HEK293 (cell line): ENCODE results near the gene SHANK2.

Experiments used
- GLI2 ChIP-seq: fragments of 450-650 bp; formaldehyde crosslinking; IDR thresholded peaks from 2 replicates; pipeline ENCODE4; 2017; ENCODE audit warnings: missing biosample characterization, missing genetic modification characterization, low read depth, borderline replicate concordance
- GLIS1 ChIP-seq: fragments of 450-650 bp; formaldehyde crosslinking; IDR thresholded peaks from 2 replicates; pipeline ENCODE4 v1.5.1; 2016; ENCODE audit warnings: missing biosample characterization, missing genetic modification characterization
- HOXD13 ChIP-seq: sonication (generic); formaldehyde crosslinking; IDR thresholded peaks from 2 replicates; pipeline ENCODE4 v1.8.0; 2022; ENCODE audit warnings: missing genetic modification reagents, borderline replicate concordance
- MZF1 ChIP-seq: fragments of 450-650 bp; formaldehyde crosslinking; IDR thresholded peaks from 2 replicates; pipeline ENCODE4 v1.5.1; 2017; ENCODE audit warnings: missing biosample characterization, missing genetic modification characterization, borderline replicate concordance
- PRDM1 ChIP-seq: fragments of 450-650 bp; formaldehyde crosslinking; IDR thresholded peaks from 2 replicates; pipeline ENCODE4; 2016; ENCODE audit warnings: missing biosample characterization, missing genetic modification characterization
- SP2 ChIP-seq: fragments of 450-650 bp; formaldehyde crosslinking; IDR thresholded peaks from 2 replicates; pipeline ENCODE4 v1.5.1; 2016; ENCODE audit warnings: missing biosample characterization, missing genetic modification characterization
- TRIM28 ChIP-seq: IDR thresholded peaks from 2 replicates; pipeline ENCODE4 v1.6.1; 2011; ENCODE audit warnings: low read length, control low read depth, borderline replicate concordance
- ZBTB17 ChIP-seq: fragments of 450-650 bp; formaldehyde crosslinking; IDR thresholded peaks from 2 replicates; pipeline ENCODE4 v1.5.1; 2016; ENCODE audit warnings: missing biosample characterization, missing genetic modification characterization
- ZBTB20 ChIP-seq: fragments of 450-650 bp; formaldehyde crosslinking; IDR thresholded peaks from 2 replicates; pipeline ENCODE4 v1.5.1; 2016; ENCODE audit warnings: missing biosample characterization, missing genetic modification characterization
- ZFHX2 ChIP-seq: fragments of 450-650 bp; formaldehyde crosslinking; conservative IDR thresholded peaks from 2 replicates; pipeline ENCODE4 v1.5.1; 2016; ENCODE audit warnings: missing biosample characterization, missing genetic modification characterization
- ZFP69B ChIP-seq: fragments of 450-650 bp; formaldehyde crosslinking; IDR thresholded peaks from 2 replicates; pipeline ENCODE4 v1.5.1; 2016; ENCODE audit warnings: missing biosample characterization, missing genetic modification characterization
- ZNF121 ChIP-seq: fragments of 450-650 bp; formaldehyde crosslinking; IDR thresholded peaks from 2 replicates; pipeline ENCODE4 v1.5.1; 2016; ENCODE audit warnings: missing biosample characterization, missing genetic modification characterization
- ZNF133 ChIP-seq: fragments of 450-650 bp; formaldehyde crosslinking; IDR thresholded peaks from 2 replicates; pipeline ENCODE4 v1.5.1; 2016; ENCODE audit warnings: missing biosample characterization, missing genetic modification characterization
- ZNF239 ChIP-seq: fragments of 450-650 bp; formaldehyde crosslinking; IDR thresholded peaks from 2 replicates; pipeline ENCODE4 v1.5.1; 2016; ENCODE audit warnings: missing biosample characterization, missing genetic modification characterization
- ZNF311 ChIP-seq: fragments of 450-650 bp; formaldehyde crosslinking; IDR thresholded peaks from 2 replicates; pipeline ENCODE4 v1.5.1; 2017; ENCODE audit warnings: missing biosample characterization, missing genetic modification characterization, borderline replicate concordance
- ZNF324 ChIP-seq: fragments of 450-650 bp; formaldehyde crosslinking; IDR thresholded peaks from 2 replicates; pipeline ENCODE4 v1.5.1; 2016; ENCODE audit warnings: missing biosample characterization, missing genetic modification characterization
- ZNF341 ChIP-seq: fragments of 450-650 bp; formaldehyde crosslinking; IDR thresholded peaks from 2 replicates; pipeline ENCODE4; 2016; ENCODE audit warnings: low read depth, missing biosample characterization, missing genetic modification characterization
- ZNF394 ChIP-seq: fragments of 450-650 bp; formaldehyde crosslinking; IDR thresholded peaks from 2 replicates; pipeline ENCODE4 v1.5.1; 2016; ENCODE audit warnings: missing biosample characterization, missing genetic modification characterization, mild to moderate bottlenecking, moderate library complexity, borderline replicate concordance
- ZNF423 ChIP-seq: fragments of 450-650 bp; formaldehyde crosslinking; IDR thresholded peaks from 2 replicates; pipeline ENCODE4 v1.5.1; 2016; ENCODE audit warnings: missing biosample characterization, missing genetic modification characterization
- ZNF433 ChIP-seq: fragments of 450-650 bp; formaldehyde crosslinking; IDR thresholded peaks from 2 replicates; pipeline ENCODE4 v1.5.1; 2016; ENCODE audit warnings: missing biosample characterization, missing genetic modification characterization, low read depth
- ZNF521 ChIP-seq: fragments of 450-650 bp; formaldehyde crosslinking; IDR thresholded peaks from 2 replicates; pipeline ENCODE4 v1.5.1; 2017; ENCODE audit warnings: missing biosample characterization, mild to moderate bottlenecking, missing genetic modification characterization
- ZNF558 ChIP-seq: fragments of 450-650 bp; formaldehyde crosslinking; IDR thresholded peaks from 2 replicates; pipeline ENCODE4 v1.5.1; 2016; ENCODE audit warnings: missing biosample characterization, missing genetic modification characterization
- ZNF600 ChIP-seq: fragments of 450-650 bp; formaldehyde crosslinking; IDR thresholded peaks from 2 replicates; pipeline ENCODE4 v1.5.1; 2016; ENCODE audit warnings: missing biosample characterization, missing genetic modification characterization
- ZNF623 ChIP-seq: fragments of 450-650 bp; formaldehyde crosslinking; IDR thresholded peaks from 2 replicates; pipeline ENCODE4 v1.5.1; 2016; ENCODE audit warnings: missing biosample characterization, missing genetic modification characterization
- ZNF660 ChIP-seq: fragments of 450-650 bp; IDR thresholded peaks from 2 replicates; pipeline ENCODE4 v1.5.1; 2018; ENCODE audit warnings: missing biosample characterization, mild to moderate bottlenecking, missing genetic modification characterization
- ZNF701 ChIP-seq: fragments of 450-650 bp; formaldehyde crosslinking; IDR thresholded peaks from 2 replicates; pipeline ENCODE4 v1.5.1; 2016; ENCODE audit warnings: missing biosample characterization, missing genetic modification characterization
- ZSCAN30 ChIP-seq: fragments of 450-650 bp; IDR thresholded peaks from 2 replicates; pipeline ENCODE4 v1.5.1; 2018; ENCODE audit warnings: missing biosample characterization, mild to moderate bottlenecking, missing genetic modification characterization, moderate library complexity
- TF ChIP-seq, protein P1 (sequence below): fragments of 450-650 bp; formaldehyde crosslinking; IDR thresholded peaks from 2 replicates; pipeline ENCODE4 v1.5.1; 2016; ENCODE audit warnings: missing biosample characterization, missing genetic modification characterization
- TF ChIP-seq, protein P2 (sequence below): fragments of 450-650 bp; formaldehyde crosslinking; IDR thresholded peaks from 2 replicates; pipeline ENCODE4 v1.5.1; 2016; ENCODE audit warnings: missing biosample characterization, missing genetic modification characterization
- TF ChIP-seq, protein P3 (sequence below): fragments of 450-650 bp; formaldehyde crosslinking; IDR thresholded peaks from 2 replicates; pipeline ENCODE4 v1.5.1; 2017; ENCODE audit warnings: missing biosample characterization, missing genetic modification characterization
- TF ChIP-seq, protein P4 (sequence below): fragments of 450-650 bp; formaldehyde crosslinking; IDR thresholded peaks from 2 replicates; pipeline ENCODE4 v1.5.1; 2016; ENCODE audit warnings: missing biosample characterization, missing genetic modification characterization

Gene SHANK2

DNA sequence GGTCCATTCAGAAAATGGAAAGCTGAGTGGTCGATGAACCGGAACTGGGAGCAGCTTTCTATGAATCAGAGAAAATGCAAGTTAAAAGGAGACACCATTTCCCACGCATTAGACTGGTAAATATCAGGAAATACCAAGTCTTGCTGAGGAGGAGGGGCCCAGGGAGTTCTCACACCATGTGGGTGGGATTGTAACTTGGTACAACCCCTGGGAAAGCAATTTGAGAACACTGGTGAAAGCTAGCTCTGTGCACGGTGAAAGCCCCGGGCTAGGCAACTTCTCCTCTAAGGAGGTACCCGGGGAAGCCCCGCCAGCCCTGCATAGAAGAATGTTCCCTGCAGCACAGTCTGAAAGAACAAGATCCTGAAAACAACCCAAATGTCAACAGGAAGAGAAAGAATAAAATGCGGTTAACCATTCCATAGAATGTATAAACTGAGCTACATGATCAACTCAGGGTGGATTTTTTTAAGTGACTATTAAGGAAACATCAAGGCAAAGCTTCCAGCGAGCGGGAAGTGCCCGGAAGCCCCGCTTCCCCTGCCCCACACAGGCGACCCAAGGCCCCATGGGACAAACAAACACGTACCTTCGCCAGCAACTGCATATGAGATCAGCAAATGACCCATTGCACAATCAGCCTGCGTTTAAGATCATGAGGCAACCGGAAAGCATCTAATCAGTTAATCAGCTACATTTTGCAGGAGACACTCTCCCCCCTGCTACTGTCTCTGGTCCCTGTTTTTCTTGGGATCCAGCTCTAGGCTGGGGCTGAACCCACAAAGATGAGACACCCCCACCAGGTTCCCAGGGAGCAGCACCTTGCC is 11.3 kb downstream of the SHANK2 start (continued):
- TF ChIP-seq, protein P1, sequence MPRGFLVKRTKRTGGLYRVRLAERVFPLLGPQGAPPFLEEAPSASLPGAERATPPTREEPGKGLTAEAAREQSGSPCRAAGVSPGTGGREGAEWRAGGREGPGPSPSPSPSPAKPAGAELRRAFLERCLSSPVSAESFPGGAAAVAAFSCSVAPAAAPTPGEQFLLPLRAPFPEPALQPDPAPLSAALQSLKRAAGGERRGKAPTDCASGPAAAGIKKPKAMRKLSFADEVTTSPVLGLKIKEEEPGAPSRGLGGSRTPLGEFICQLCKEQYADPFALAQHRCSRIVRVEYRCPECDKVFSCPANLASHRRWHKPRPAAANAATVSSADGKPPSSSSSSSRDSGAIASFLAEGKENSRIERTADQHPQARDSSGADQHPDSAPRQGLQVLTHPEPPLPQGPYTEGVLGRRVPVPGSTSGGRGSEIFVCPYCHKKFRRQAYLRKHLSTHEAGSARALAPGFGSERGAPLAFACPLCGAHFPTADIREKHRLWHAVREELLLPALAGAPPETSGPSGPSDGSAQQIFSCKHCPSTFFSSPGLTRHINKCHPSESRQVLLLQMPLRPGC (tag by site-specific recombination), result peak; percentile 61; the same call in 1 of the 2 replicates
- TF ChIP-seq ZNF558 (tag by site-specific recombination), result 0 out of 2 replicates have a peak, but pooled peaks have one; percentile 22
- TF ChIP-seq ZSCAN30 (tag by site-specific recombination), result no peak
- no peak for TF ChIP-seq ZNF623 (tag by site-specific recombination)
- no peak for TF ChIP-seq ZNF423 (tag by site-specific recombination)
- peak; percentile 88 for TF ChIP-seq ZBTB20 (tag by site-specific recombination)
- peak; percentile 43; the same call in 1 of the 2 replicates for TF ChIP-seq ZNF394
- TF ChIP-seq GLIS1 (tag by site-specific recombination), result peak; percentile 74
- no peak for TF ChIP-seq ZNF341 (tag by site-specific recombination)
- TF ChIP-seq ZNF121 (tag by site-specific recombination), result no peak
- TF ChIP-seq ZNF600 (tag by site-specific recombination), result peak; percentile 46; the same call in 1 of the 2 replicates
- TF ChIP-seq ZNF433 (tag by site-specific recombination), result no peak
- TF ChIP-seq ZNF521 (tag by site-specific recombination), result no peak
- no peak for TF ChIP-seq ZNF701 (tag by site-specific recombination)
- peak; percentile 68 for TF ChIP-seq PRDM1
- no peak for TF ChIP-seq ZNF311 (tag by site-specific recombination)
- TF ChIP-seq SP2 (tag by site-specific recombination), result peak; percentile 41; the same call in 1 of the 2 replicates
- no peak for TF ChIP-seq HOXD13 (CRISPR knock-in tag)
- peak; percentile 9; the same call in 1 of the 2 replicates for TF ChIP-seq ZFP69B (tag by site-specific recombination)
- TF ChIP-seq ZNF324 (tag by site-specific recombination), result peak; percentile 39; the same call in 1 of the 2 replicates
- no peak for TF ChIP-seq MZF1 (tag by site-specific recombination)
- TF ChIP-seq, protein P2, sequence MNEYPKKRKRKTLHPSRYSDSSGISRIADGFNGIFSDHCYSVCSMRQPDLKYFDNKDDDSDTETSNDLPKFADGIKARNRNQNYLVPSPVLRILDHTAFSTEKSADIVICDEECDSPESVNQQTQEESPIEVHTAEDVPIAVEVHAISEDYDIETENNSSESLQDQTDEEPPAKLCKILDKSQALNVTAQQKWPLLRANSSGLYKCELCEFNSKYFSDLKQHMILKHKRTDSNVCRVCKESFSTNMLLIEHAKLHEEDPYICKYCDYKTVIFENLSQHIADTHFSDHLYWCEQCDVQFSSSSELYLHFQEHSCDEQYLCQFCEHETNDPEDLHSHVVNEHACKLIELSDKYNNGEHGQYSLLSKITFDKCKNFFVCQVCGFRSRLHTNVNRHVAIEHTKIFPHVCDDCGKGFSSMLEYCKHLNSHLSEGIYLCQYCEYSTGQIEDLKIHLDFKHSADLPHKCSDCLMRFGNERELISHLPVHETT (tag by site-specific recombination), result peak; percentile 63
- no peak for TF ChIP-seq ZNF660 (tag by site-specific recombination)
- TF ChIP-seq ZNF133 (tag by site-specific recombination), result no peak
- TF ChIP-seq ZFHX2 (tag by site-specific recombination), result peak; percentile 69
- TF ChIP-seq, protein P3, sequence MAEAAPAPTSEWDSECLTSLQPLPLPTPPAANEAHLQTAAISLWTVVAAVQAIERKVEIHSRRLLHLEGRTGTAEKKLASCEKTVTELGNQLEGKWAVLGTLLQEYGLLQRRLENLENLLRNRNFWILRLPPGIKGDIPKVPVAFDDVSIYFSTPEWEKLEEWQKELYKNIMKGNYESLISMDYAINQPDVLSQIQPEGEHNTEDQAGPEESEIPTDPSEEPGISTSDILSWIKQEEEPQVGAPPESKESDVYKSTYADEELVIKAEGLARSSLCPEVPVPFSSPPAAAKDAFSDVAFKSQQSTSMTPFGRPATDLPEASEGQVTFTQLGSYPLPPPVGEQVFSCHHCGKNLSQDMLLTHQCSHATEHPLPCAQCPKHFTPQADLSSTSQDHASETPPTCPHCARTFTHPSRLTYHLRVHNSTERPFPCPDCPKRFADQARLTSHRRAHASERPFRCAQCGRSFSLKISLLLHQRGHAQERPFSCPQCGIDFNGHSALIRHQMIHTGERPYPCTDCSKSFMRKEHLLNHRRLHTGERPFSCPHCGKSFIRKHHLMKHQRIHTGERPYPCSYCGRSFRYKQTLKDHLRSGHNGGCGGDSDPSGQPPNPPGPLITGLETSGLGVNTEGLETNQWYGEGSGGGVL (tag by site-specific recombination), result no peak
- TF ChIP-seq ZNF239 (tag by site-specific recombination), result no peak
- TF ChIP-seq TRIM28, result peak; percentile 70; the same call in 1 of the 2 replicates
- TF ChIP-seq GLI2 (tag by site-specific recombination), result no peak
- TF ChIP-seq, protein P4, sequence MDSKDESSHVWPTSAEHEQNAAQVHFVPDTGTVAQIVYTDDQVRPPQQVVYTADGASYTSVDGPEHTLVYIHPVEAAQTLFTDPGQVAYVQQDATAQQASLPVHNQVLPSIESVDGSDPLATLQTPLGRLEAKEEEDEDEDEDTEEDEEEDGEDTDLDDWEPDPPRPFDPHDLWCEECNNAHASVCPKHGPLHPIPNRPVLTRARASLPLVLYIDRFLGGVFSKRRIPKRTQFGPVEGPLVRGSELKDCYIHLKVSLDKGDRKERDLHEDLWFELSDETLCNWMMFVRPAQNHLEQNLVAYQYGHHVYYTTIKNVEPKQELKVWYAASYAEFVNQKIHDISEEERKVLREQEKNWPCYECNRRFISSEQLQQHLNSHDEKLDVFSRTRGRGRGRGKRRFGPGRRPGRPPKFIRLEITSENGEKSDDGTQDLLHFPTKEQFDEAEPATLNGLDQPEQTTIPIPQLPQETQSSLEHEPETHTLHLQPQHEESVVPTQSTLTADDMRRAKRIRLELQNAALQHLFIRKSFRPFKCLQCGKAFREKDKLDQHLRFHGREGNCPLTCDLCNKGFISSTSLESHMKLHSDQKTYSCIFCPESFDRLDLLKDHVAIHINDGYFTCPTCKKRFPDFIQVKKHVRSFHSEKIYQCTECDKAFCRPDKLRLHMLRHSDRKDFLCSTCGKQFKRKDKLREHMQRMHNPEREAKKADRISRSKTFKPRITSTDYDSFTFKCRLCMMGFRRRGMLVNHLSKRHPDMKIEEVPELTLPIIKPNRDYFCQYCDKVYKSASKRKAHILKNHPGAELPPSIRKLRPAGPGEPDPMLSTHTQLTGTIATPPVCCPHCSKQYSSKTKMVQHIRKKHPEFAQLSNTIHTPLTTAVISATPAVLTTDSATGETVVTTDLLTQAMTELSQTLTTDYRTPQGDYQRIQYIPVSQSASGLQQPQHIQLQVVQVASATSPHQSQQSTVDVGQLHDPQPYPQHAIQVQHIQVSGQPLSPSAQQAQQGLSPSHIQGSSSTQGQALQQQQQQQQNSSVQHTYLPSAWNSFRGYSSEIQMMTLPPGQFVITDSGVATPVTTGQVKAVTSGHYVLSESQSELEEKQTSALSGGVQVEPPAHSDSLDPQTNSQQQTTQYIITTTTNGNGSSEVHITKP (tag by site-specific recombination), result peak; percentile 96
- TF ChIP-seq ZBTB17, result peak; percentile 43
